A204.1 (cell line): Measurements from ENCODE around the gene ANO6.
A peak's percentile ranks its signal among the peaks of the same experiment; 100 is the strongest.

Source experiments
- FAIRE-seq: peaks from 2 replicates; lab custom pipeline; 2012; peaks lifted over from hg19 to GRCh38; lab: Jason Lieb, UNC

ANO6 gene

GRCh38 chr12:45215419-45216229 lies at the start of gene ANO6:
Gene ANO6 (plus strand): TSS chr12:45216095. CDS start chr12:45216322, 227 bp downstream.
- no peak for FAIRE-seq

GRCh38 chr12:45168976-45169375 lies 46.9 kb upstream of the ANO6 start:
- FAIRE-seq: no peak

- peak; percentile 53 for FAIRE-seq
These were observed 45.3 kb upstream of the ANO6 start for GRCh38 chr12:45170456-45171042.

- peak; percentile 72 for FAIRE-seq
These were observed 42.6 kb upstream of the ANO6 start for GRCh38 chr12:45173293-45173692.

GRCh38 chr12:45174595-45174994 lies 41.3 kb upstream of the ANO6 start:
- FAIRE-seq: no peak

- FAIRE-seq: no peak
These were observed 37.1 kb upstream of the ANO6 start for GRCh38 chr12:45178771-45179170.

GRCh38 chr12:45182511-45182910 lies 33.4 kb upstream of the ANO6 start:
- no peak for FAIRE-seq

GRCh38 chr12:45183246-45183645 lies 32.6 kb upstream of the ANO6 start:
- peak; percentile 80 for FAIRE-seq

GRCh38 chr12:45184147-45184963 lies 31.5 kb upstream of the ANO6 start:
- FAIRE-seq: no peak

- no peak for FAIRE-seq
These were observed 29.1 kb upstream of the ANO6 start for GRCh38 chr12:45186762-45187161.

GRCh38 chr12:45189766-45190403 lies 26.0 kb upstream of the ANO6 start:
- no peak for FAIRE-seq

- FAIRE-seq: no peak
These were observed 24.7 kb upstream of the ANO6 start for GRCh38 chr12:45191239-45191638.

- no peak for FAIRE-seq
These were observed 23.2 kb upstream of the ANO6 start for GRCh38 chr12:45192707-45193106.

GRCh38 chr12:45200491-45201043 lies 15.3 kb upstream of the ANO6 start:
- FAIRE-seq: no peak

- no peak for FAIRE-seq
These were observed 12.1 kb upstream of the ANO6 start for GRCh38 chr12:45203767-45204166.

- FAIRE-seq: no peak
These were observed 11.1 kb upstream of the ANO6 start for GRCh38 chr12:45204757-45205156.

- no peak for FAIRE-seq
These were observed 10.6 kb upstream of the ANO6 start for GRCh38 chr12:45205165-45205825.

GRCh38 chr12:45208604-45209487 lies 7.0 kb upstream of the ANO6 start:
- no peak for FAIRE-seq

GRCh38 chr12:45209784-45210183 lies 6.1 kb upstream of the ANO6 start:
- no peak for FAIRE-seq

GRCh38 chr12:45212064-45212463 lies 3.8 kb upstream of the ANO6 start:
- no peak for FAIRE-seq

GRCh38 chr12:45213107-45213506 lies 2.8 kb upstream of the ANO6 start:
- no peak for FAIRE-seq
